Ovary (tissue), 3 donors: ENCODE data around the gene OR4K1.

Experiments
- CTCF ChIP-seq, 3 donors: fragments of 450-650 bp in 2 of 3; fragments of 200-600 bp in 1 of 3; IDR thresholded peaks; one replicate each; pipeline versions ENCODE4 v1.5.1 to v1.8.0; 2016 to 2022; ENCODE audit warnings: antibody characterized with exemption in 3 of 3, mild to moderate bottlenecking in 1 of 3
- EP300 ChIP-seq: sonication (generic); formaldehyde crosslinking; IDR thresholded peaks from one replicate; pipeline ENCODE4 v1.6.1; 2017; ENCODE audit warnings: antibody characterized with exemption
- POLR2A ChIP-seq: fragments of 450-650 bp; IDR thresholded peaks from one replicate; pipeline ENCODE4 v1.6.1; 2017; ENCODE audit warnings: antibody characterized with exemption, mild to moderate bottlenecking, moderate library complexity
- donor health status: DM: no; HTN: no; CAD: no.

- TF ChIP-seq CTCF (IDR thresholded peaks at IDR 0.05) (no peak), POLR2A (no peak), EP300 (no peak)
Measured at GRCh38 chr14:19920021-19920657, 10.6 kb upstream of the OR4K1 start, which contains the start of gene OR4K5.
